Measurements from ENCODE around the gene CSNK2B.

GRCh38 chr6:31693535-31693934 is 27.7 kb downstream of the CSNK2B start:
- TF ChIP-seq FOXM1 (IDR thresholded peaks at IDR 0.05; ENCODE audit: borderline replicate concordance) (no peak), NFRKB (IDR thresholded peaks at IDR 0.05) (no peak), ZNF384 (IDR thresholded peaks at IDR 0.05) (no peak), BHLHE40 (IDR thresholded peaks at IDR 0.05; ENCODE audit: borderline replicate concordance) (no peak), SP1 (IDR thresholded peaks at IDR 0.05) (no peak), L3MBTL2 (conservative IDR thresholded peaks at IDR 0.05) (no peak)
- TF ChIP-seq, protein P1, sequence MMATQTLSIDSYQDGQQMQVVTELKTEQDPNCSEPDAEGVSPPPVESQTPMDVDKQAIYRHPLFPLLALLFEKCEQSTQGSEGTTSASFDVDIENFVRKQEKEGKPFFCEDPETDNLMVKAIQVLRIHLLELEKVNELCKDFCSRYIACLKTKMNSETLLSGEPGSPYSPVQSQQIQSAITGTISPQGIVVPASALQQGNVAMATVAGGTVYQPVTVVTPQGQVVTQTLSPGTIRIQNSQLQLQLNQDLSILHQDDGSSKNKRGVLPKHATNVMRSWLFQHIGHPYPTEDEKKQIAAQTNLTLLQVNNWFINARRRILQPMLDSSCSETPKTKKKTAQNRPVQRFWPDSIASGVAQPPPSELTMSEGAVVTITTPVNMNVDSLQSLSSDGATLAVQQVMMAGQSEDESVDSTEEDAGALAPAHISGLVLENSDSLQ (IDR thresholded peaks at IDR 0.05) = no peak
